Right atrium auricular region (tissue), 2 donors: ENCODE measurements around the gene MIX23. TPM values are rescaled to one million over a fixed set of nuclear protein-coding genes. Genes with fewer than 3 reads are reported as not detected.

Experiments
- DNase-seq: peaks from one replicate; pipeline ENCODE4 v3.0.0-alpha.2; 2019; ENCODE audit warnings: low spot score
- H3K27ac ChIP-seq, 2 donors: fragments of 200-600 bp; sonication (generic); 1 replicate in 1 of 2; 2 replicates in 1 of 2; pipeline ENCODE4 v1.5.1; 2016 to 2019
- H3K27me3 ChIP-seq, 2 donors: fragments of 200-600 bp; sonication (generic); one replicate each; pipeline versions ENCODE4 v1.5.1 to v1.6.0; 2017 to 2019
- H3K36me3 ChIP-seq: fragments of 200-600 bp; sonication (generic); one replicate; pipeline ENCODE4 v1.5.1; 2016
- H3K4me1 ChIP-seq, 2 donors: fragments of 200-600 bp; sonication (generic); one replicate each; pipeline versions ENCODE4 v1.5.1 to v1.6.0; 2017 to 2019
- H3K4me3 ChIP-seq, 2 donors: fragments of 200-600 bp; sonication (generic); 1 replicate in 1 of 2; 2 replicates in 1 of 2; pipeline ENCODE4 v1.5.1; 2017 to 2019; ENCODE audit warnings: mild to moderate bottlenecking in 1 of 2, moderate library complexity in 1 of 2
- H3K9me3 ChIP-seq, 2 donors: fragments of 200-600 bp; sonication (generic); one replicate each; pipeline ENCODE4 v1.5.1; 2019
- total RNA-seq, 2 donors: library from RNA; depleted of rRNA; stranded (reverse); fragments of >200 nt; gene quantifications; one replicate each; pipeline ENCODE4 v1.1.0, GENCODE V29; 2016
- TF ChIP-seq, protein P1 (sequence below), 2 donors: fragments of 200-600 bp; sonication (generic); IDR thresholded peaks; one replicate each; pipeline ENCODE4 v1.5.1; 2019; ENCODE audit warnings: antibody characterized with exemption in 2 of 2

MIX23 gene
- total RNA-seq, 2 donors from 2014 or later, result 15.5 to 19.5 TPM

DNA sequence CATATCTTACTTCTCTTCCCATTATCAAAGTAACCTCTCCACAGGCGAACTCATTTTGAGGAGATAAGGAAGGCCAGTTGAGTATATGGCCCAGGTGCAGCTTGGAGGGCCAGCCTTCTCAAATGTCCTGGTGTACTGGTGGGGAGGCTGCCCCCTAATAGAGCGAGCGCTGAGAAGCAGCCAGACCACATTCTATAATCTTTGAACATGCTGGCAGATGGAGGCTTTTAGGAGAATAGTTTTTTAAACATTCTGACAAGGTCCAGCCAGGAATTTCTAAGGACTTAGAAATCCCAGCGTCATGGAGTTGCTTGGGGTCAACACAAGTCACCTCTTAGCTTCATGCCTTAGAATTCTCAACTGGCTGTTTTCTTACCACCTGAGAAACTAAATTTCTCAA lies 27.1 kb upstream of the MIX23 start:
- Histone ChIP-seq H3K4me3 (no peak overlapping the region), H3K27ac (no peak overlapping the region), H3K27me3 (no peaks in the 10 kb centered on the region), H3K4me1 (peaks cover 0 to 11% of the 10 kb centered on the region in 2 donors), H3K36me3 (peaks cover 55% of the 10 kb centered on the region), H3K9me3 (no peaks in the 10 kb centered on the region)
- no peak for DNase-seq
- TF ChIP-seq, protein P1, sequence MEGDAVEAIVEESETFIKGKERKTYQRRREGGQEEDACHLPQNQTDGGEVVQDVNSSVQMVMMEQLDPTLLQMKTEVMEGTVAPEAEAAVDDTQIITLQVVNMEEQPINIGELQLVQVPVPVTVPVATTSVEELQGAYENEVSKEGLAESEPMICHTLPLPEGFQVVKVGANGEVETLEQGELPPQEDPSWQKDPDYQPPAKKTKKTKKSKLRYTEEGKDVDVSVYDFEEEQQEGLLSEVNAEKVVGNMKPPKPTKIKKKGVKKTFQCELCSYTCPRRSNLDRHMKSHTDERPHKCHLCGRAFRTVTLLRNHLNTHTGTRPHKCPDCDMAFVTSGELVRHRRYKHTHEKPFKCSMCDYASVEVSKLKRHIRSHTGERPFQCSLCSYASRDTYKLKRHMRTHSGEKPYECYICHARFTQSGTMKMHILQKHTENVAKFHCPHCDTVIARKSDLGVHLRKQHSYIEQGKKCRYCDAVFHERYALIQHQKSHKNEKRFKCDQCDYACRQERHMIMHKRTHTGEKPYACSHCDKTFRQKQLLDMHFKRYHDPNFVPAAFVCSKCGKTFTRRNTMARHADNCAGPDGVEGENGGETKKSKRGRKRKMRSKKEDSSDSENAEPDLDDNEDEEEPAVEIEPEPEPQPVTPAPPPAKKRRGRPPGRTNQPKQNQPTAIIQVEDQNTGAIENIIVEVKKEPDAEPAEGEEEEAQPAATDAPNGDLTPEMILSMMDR (IDR thresholded peaks at IDR 0.05), result no peak

DNA sequence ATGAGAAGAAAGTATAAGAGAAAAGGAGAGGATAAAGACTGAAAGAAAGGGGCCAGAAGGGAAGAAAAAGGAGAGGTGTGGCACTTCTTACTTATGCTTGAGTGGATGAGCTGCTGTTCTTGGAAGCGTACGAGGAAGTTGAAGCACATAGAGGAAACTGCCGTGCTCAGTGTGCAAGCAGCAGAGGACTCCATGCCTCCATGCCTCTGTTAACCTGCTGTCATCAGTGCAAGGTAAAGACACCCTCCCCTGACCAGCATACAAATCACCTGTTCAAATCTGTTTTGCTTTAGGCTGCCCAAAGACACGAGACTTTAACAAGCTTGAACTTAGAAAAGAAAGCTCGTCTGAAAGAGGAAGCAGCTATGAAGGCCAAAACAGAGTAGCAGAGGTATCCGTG lies 26.4 kb upstream of the MIX23 start:
- Histone ChIP-seq H3K9me3 (no peaks in the 10 kb centered on the region), H3K4me3 (no peak overlapping the region), H3K27ac (no peak overlapping the region), H3K27me3 (no peaks in the 10 kb centered on the region), H3K4me1 (peaks cover 0 to 4% of the 10 kb centered on the region in 2 donors), H3K36me3 (peaks cover 60% of the 10 kb centered on the region)
- DNase-seq, result no peak
- TF ChIP-seq, protein P1 (IDR thresholded peaks at IDR 0.05), result no peak

DNA sequence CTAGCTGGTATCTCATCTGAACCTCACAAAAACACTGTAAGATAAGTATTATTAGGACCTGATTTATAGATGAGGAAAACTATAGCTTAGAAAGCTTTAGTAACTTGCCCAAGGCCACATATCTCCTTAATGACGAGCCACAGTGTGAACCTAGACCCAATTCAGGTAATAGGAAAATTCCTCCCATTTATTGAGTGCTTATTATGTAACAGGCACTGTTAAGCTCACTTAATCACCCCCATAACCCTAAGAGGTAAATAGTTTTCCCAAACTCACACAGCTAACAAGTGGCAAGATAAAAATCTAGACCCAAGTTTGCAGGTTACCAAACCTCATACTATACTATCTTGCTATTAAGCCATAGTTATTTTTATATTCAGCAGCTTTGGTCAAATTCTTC lies 24.9 kb upstream of the MIX23 start:
- DNase-seq, result no peak
- no peak overlapping the region for H3K27ac ChIP-seq
- no peaks in the 10 kb centered on the region for H3K4me1 ChIP-seq
- H3K9me3 ChIP-seq, result no peaks in the 10 kb centered on the region
- H3K36me3 ChIP-seq, result peaks cover 74% of the 10 kb centered on the region
- no peaks in the 10 kb centered on the region for H3K27me3 ChIP-seq
- TF ChIP-seq, protein P1 (IDR thresholded peaks at IDR 0.05), result no peak
- no peak overlapping the region for H3K4me3 ChIP-seq

DNA sequence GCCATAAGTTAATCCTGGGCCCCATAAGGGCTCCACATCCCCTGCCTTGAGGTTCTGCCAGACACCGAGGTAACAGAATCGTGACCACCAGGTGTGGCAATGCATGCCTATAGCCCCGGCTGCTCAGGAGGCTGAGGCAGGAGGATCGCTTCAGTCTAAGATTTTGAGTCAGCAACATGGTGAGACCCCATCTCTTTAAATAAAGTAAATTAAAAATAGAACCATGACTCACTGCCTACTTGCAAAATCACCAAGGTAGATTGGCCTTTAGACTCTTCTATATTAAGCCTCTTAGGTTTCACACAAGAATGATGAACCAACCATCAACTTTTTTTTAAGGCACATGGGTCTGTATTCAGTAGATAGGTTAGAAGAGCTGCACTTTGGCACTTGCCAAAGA lies 23.2 kb upstream of the MIX23 start:
- TF ChIP-seq, protein P1 (IDR thresholded peaks at IDR 0.05), result no peak
- no peaks in the 10 kb centered on the region for H3K27me3 ChIP-seq
- H3K9me3 ChIP-seq, result no peaks in the 10 kb centered on the region
- peaks cover 70% of the 10 kb centered on the region for H3K36me3 ChIP-seq
- no peak overlapping the region for H3K27ac ChIP-seq
- H3K4me1 ChIP-seq, result no peaks in the 10 kb centered on the region
- no peak overlapping the region for H3K4me3 ChIP-seq
- DNase-seq, result no peak

DNA sequence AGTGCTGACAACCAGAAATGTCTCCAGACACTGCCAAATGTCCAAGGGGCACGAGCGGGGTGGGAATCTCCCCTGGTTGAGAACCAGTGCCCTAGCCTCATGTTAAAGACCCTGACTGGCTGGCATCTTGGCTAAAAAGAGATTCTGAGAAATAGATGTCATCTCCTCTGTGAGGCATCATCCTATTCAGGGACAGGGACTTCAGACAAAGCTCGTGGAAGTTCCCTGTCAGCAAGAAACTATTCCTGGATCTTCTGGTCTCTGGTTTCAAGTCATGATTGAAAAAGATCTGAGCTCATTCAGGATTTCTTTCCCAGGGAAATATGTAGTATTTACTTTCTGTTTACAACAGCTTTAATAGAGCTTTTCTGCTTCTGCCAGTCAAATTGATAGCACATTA lies 22.0 kb upstream of the MIX23 start:
- Histone ChIP-seq H3K27ac (no peak overlapping the region), H3K4me1 (no peaks in the 10 kb centered on the region), H3K27me3 (no peaks in the 10 kb centered on the region), H3K36me3 (peaks cover 60% of the 10 kb centered on the region), H3K4me3 (no peak overlapping the region), H3K9me3 (no peaks in the 10 kb centered on the region)
- no peak for DNase-seq
- TF ChIP-seq, protein P1 (IDR thresholded peaks at IDR 0.05), result no peak

DNA sequence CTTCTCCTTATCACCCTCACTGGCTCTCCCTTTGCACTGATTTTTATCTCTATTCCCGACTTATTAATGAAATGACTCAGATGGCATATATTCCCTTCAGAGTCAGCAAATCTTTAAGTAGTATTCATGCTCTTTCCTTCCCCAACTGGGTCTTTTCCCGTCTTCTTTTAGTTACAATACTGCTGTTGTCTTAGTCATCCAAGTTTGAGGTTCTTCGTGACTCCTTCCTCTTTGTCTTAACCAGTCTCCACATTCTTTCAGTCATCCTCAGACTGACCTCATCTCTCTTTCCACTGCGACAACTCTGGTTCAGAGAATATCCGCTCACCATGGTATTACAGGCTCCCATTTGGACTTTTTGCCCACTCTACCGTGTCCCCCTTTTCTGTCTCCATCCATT lies 20.5 kb upstream of the MIX23 start:
- TF ChIP-seq, protein P1 (IDR thresholded peaks at IDR 0.05), result no peak
- Histone ChIP-seq H3K4me3 (no peak overlapping the region), H3K27me3 (no peaks in the 10 kb centered on the region), H3K36me3 (peaks cover 47% of the 10 kb centered on the region), H3K4me1 (no peaks in the 10 kb centered on the region), H3K27ac (no peak overlapping the region), H3K9me3 (no peaks in the 10 kb centered on the region)
- no peak for DNase-seq
